Activated CD8-positive, alpha-beta memory T cell treated with anti-CD3 and anti-CD28 coated beads, Interleukin-2, amount 10 ng/mL, durations not matched to agents 7 days and 5 days (primary cell): ENCODE results near the gene COQ8A. TPM values are rescaled to one million over a fixed set of nuclear protein-coding genes. Genes with fewer than 3 reads are reported as not detected.

Source experiments
- ATAC-seq: fragments of 150-1000 bp; cut with Tn5 transposase; one replicate; pipeline ENCODE4 v1.10.0; 2021; ENCODE audit warnings: moderate library complexity
- CTCF ChIA-PET: fragments of 350-600 bp; sonication (Branson Sonifier 250); formaldehyde crosslinking; loops from one replicate; lab custom pipeline; 2021; ENCODE audit warnings: antibody characterized with exemption; lab: Charles Lee
- DNase-seq: peaks from one replicate; pipeline ENCODE4 v3.0.0-alpha.2; 2020
- H3K27ac Mint-ChIP-seq: one replicate; pipeline ENCODE4 v1.8.0; 2021; ENCODE audit warnings: mild to moderate bottlenecking, mixed read lengths
- H3K27me3 Mint-ChIP-seq: one replicate; pipeline ENCODE4 v1.8.0; 2021; ENCODE audit warnings: mixed read lengths
- H3K36me3 Mint-ChIP-seq: one replicate; pipeline ENCODE4 v1.8.0; 2021; ENCODE audit warnings: mild to moderate bottlenecking, mixed read lengths
- H3K4me1 Mint-ChIP-seq: one replicate; pipeline ENCODE4 v1.8.0; 2021; ENCODE audit warnings: mixed read lengths
- H3K4me3 Mint-ChIP-seq: one replicate; pipeline ENCODE4 v1.8.0; 2021; ENCODE audit warnings: mild to moderate bottlenecking, moderate library complexity, mixed read lengths
- H3K9me3 Mint-ChIP-seq: one replicate; pipeline ENCODE4 v1.8.0; 2022; ENCODE audit warnings: low read depth, mixed read lengths
- total RNA-seq, 2 experiments: library from RNA; stranded (reverse); gene quantifications; one replicate each; pipeline ENCODE4 v1.2.3, GENCODE V29; 2021

Gene COQ8A
- total RNA-seq, 2 experiments from 2014 or later: 19.0 to 22.1 TPM

DNA sequence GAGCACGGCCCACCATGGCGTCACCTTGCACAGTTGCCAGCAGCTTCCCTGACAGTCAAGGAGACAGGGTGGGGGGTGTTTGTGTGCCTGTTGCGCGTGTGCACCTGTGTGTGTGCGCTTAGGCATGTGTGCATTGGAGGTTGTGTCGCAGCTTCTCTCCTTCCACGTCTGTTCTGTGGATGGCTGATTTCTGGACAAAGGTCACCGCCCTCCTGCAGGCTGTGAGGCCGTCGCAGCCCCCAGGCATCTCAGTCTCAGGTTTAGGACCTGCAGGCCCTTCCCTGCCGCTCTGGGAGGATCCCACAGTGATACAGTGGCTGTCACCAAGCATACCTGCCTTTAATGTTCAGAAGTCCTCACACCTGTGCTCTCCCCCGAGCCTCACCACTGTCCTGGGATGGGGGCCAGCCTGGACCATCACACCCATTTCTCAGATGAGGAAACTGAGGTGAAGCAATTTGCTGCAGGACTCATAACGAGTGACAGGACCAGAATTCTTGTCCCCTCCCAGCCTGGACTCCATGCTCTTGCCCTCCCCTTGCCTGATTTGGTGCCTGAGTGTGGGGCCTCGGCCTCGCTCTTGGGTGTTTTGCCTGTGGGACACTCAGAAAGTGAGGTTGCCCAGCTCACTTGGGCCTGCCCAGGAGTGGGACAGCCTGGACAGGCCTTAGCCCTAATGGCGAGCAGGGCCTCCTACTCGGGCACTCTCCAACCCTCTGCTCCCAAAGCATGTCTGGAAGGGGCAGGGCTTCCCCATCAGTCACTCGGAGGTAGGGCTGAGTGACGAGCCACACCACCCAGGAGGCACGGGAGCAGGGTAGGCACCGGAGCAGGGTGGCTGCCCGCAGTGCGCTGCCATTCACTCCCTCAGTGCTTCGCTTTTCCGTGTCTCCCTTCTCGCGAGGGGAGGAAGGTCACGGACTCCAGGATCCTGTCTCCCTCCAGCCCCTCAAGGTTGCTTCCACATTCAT is 22.6 kb downstream of the COQ8A start:
- no peak for DNase-seq
- Mint-ChIP-seq H3K36me3 (peaks cover 6% of the 10 kb centered on the region), H3K27ac (no peak overlapping the region), H3K27me3 (no peaks in the 10 kb centered on the region), H3K9me3 (no peaks in the 10 kb centered on the region), H3K4me3 (no peak overlapping the region), H3K4me1 (no peaks in the 10 kb centered on the region)
- CTCF ChIA-PET: no interaction called here
- no peak for ATAC-seq

DNA sequence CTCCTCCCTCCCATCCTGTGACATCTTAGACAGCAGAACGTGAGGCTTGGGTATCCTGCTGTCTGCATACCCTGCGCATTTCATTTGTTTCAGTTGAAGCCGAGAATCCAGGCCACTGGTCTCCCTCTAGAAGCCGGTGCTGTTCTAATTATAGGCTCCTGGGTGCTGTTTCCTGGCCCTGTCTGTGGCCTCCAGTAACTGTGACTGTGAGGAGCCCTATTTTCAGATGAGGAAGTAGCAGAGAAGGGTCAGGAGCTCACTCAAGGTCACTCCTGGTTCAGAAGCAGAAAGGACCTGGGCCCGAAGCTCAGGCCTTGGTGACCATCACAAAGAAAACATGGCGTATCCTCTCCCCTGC is 24.0 kb downstream of the COQ8A start:
- peaks cover 1% of the 10 kb centered on the region for H3K36me3 Mint-ChIP-seq
- no peaks in the 10 kb centered on the region for H3K27me3 Mint-ChIP-seq
- no peaks in the 10 kb centered on the region for H3K4me1 Mint-ChIP-seq
- no peak overlapping the region for H3K4me3 Mint-ChIP-seq
- CTCF ChIA-PET: no interaction called here
- H3K9me3 Mint-ChIP-seq: no peaks in the 10 kb centered on the region
- DNase-seq (no peak), ATAC-seq (no peak)
- H3K27ac Mint-ChIP-seq: no peak overlapping the region

GRCh38 chr1:226964611-226965486 is 24.8 kb downstream of the COQ8A start:
- no peak overlapping the region for H3K27ac Mint-ChIP-seq
- H3K4me1 Mint-ChIP-seq: no peaks in the 10 kb centered on the region
- DNase-seq (no peak), ATAC-seq (no peak)
- H3K4me3 Mint-ChIP-seq: no peak overlapping the region
- H3K9me3 Mint-ChIP-seq: no peaks in the 10 kb centered on the region
- H3K36me3 Mint-ChIP-seq: peaks cover 2% of the 10 kb centered on the region
- no peaks in the 10 kb centered on the region for H3K27me3 Mint-ChIP-seq
- CTCF ChIA-PET: no interaction called here

- H3K36me3 Mint-ChIP-seq: peaks cover 4% of the 10 kb centered on the region
- no peaks in the 10 kb centered on the region for H3K4me1 Mint-ChIP-seq
- H3K27me3 Mint-ChIP-seq: no peaks in the 10 kb centered on the region
- no peak for ATAC-seq
- CTCF ChIA-PET: no interaction called here
- H3K9me3 Mint-ChIP-seq: no peaks in the 10 kb centered on the region
- H3K4me3 Mint-ChIP-seq: no peak overlapping the region
- no peak overlapping the region for H3K27ac Mint-ChIP-seq
- DNase-seq: no peak
These were observed 25.7 kb downstream of the COQ8A start for GRCh38 chr1:226965581-226966440.

DNA sequence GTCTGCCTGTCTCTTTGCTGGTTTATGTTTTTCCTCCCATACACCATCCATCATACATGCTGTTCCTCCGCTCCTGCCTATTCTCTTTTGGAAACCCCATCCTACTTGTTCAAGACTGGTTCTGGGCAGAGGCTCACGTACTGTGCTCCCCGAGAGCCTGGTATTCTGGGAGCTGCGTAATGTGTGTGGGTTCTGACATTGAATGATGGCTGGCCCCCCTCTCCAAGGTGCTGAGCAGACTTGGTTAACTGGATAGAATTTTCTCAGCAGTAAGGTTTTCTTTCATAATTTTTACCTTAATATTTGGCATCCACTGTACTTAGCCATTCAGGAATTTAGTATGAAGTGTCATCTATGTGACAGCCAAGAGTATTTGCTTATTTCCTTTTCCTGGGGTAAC is 26.6 kb downstream of the COQ8A start:
- CTCF ChIA-PET: no interaction called here
- Mint-ChIP-seq H3K4me1 (no peaks in the 10 kb centered on the region), H3K36me3 (peaks cover 7% of the 10 kb centered on the region), H3K27ac (no peak overlapping the region), H3K9me3 (peaks cover 2% of the 10 kb centered on the region), H3K4me3 (no peak overlapping the region), H3K27me3 (no peaks in the 10 kb centered on the region)
- DNase-seq (no peak), ATAC-seq (no peak)

- Mint-ChIP-seq H3K27ac (no peak overlapping the region), H3K9me3 (peaks cover 6% of the 10 kb centered on the region), H3K27me3 (no peaks in the 10 kb centered on the region), H3K36me3 (peaks cover 12% of the 10 kb centered on the region), H3K4me3 (no peak overlapping the region), H3K4me1 (no peaks in the 10 kb centered on the region)
- ATAC-seq (no peak), DNase-seq (no peak)
- CTCF ChIA-PET: no interaction called here
These were observed 27.6 kb downstream of the COQ8A start for GRCh38 chr1:226967665-226968064.

- DNase-seq: no peak
- Mint-ChIP-seq H3K36me3 (peaks cover 12% of the 10 kb centered on the region), H3K9me3 (peaks cover 6% of the 10 kb centered on the region), H3K27ac (no peak overlapping the region), H3K4me1 (no peaks in the 10 kb centered on the region), H3K4me3 (no peak overlapping the region), H3K27me3 (no peaks in the 10 kb centered on the region)
- CTCF ChIA-PET: no interaction called here
- ATAC-seq: no peak
These were observed 31.7 kb downstream of the COQ8A start for GRCh38 chr1:226971765-226972164.

GRCh38 chr1:226972931-226973330 is 32.8 kb downstream of the COQ8A start:
- no peak overlapping the region for H3K4me3 Mint-ChIP-seq
- H3K4me1 Mint-ChIP-seq: no peaks in the 10 kb centered on the region
- no peak for ATAC-seq
- no peak overlapping the region for H3K27ac Mint-ChIP-seq
- CTCF ChIA-PET: no interaction called here
- peaks cover 6% of the 10 kb centered on the region for H3K9me3 Mint-ChIP-seq
- DNase-seq: no peak
- no peaks in the 10 kb centered on the region for H3K27me3 Mint-ChIP-seq
- H3K36me3 Mint-ChIP-seq: peaks cover 12% of the 10 kb centered on the region

- peaks cover 12% of the 10 kb centered on the region for H3K36me3 Mint-ChIP-seq
- H3K4me3 Mint-ChIP-seq: no peak overlapping the region
- ATAC-seq: no peak
- H3K9me3 Mint-ChIP-seq: peaks cover 6% of the 10 kb centered on the region
- no peak overlapping the region for H3K27ac Mint-ChIP-seq
- no peak for DNase-seq
- CTCF ChIA-PET: no interaction called here
- H3K4me1 Mint-ChIP-seq: no peaks in the 10 kb centered on the region
- H3K27me3 Mint-ChIP-seq: no peaks in the 10 kb centered on the region
These were observed 33.3 kb downstream of the COQ8A start for GRCh38 chr1:226973371-226973897.

DNA sequence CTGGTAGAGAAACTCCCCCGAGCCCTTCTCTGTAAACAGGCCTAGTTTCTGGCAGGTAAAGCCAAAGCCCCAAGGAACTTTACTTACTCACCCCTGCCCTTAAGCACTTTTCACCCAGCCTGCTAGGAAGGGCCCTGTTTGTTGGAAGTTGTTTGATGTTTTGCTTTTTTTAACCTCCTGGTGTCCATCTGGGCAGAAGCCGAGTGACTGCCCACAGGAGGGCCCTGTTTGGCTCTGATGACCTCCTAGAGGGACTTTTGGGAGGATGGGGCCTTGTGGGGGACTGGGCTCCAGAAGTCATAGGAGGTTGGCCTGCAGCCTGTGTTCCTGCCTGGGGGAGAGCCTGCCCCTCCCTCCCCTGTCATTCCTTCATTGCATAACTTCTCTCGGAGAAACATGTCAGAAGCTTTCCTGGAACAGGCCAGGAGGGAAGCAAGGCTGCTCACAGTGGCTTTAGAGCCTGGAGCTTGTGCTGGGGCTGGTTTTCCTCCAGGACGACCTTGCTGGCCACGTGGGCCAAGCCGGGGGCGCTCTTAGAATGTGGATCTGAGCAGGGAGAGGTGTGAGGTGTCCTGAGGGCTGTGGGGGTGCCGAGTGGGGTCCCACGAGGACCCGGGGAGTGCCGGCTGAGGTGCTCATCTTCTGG is 33.9 kb downstream of the COQ8A start:
- H3K4me1 Mint-ChIP-seq: no peaks in the 10 kb centered on the region
- CTCF ChIA-PET: no interaction called here
- ATAC-seq (no peak), DNase-seq (no peak)
- H3K27ac Mint-ChIP-seq: no peak overlapping the region
- H3K27me3 Mint-ChIP-seq: no peaks in the 10 kb centered on the region
- H3K4me3 Mint-ChIP-seq: no peak overlapping the region
- peaks cover 6% of the 10 kb centered on the region for H3K9me3 Mint-ChIP-seq
- H3K36me3 Mint-ChIP-seq: peaks cover 12% of the 10 kb centered on the region

- no peak overlapping the region for H3K27ac Mint-ChIP-seq
- H3K27me3 Mint-ChIP-seq: no peaks in the 10 kb centered on the region
- H3K36me3 Mint-ChIP-seq: peaks cover 10% of the 10 kb centered on the region
- no peak overlapping the region for H3K4me3 Mint-ChIP-seq
- ATAC-seq (no peak), DNase-seq (no peak)
- CTCF ChIA-PET: no interaction called here
- H3K4me1 Mint-ChIP-seq: no peaks in the 10 kb centered on the region
- H3K9me3 Mint-ChIP-seq: peaks cover 6% of the 10 kb centered on the region
These were observed 34.6 kb downstream of the COQ8A start for GRCh38 chr1:226974544-226975258.
